ENCODE measurements around the gene TTC32. TPM values are rescaled to one million over a fixed set of nuclear protein-coding genes. Genes with fewer than 3 reads are reported as not detected.

Gene TTC32
- total and polyA plus RNA-seq, 8 donors, result 3.2 to 24.3 (median 5.2) TPM

DNA sequence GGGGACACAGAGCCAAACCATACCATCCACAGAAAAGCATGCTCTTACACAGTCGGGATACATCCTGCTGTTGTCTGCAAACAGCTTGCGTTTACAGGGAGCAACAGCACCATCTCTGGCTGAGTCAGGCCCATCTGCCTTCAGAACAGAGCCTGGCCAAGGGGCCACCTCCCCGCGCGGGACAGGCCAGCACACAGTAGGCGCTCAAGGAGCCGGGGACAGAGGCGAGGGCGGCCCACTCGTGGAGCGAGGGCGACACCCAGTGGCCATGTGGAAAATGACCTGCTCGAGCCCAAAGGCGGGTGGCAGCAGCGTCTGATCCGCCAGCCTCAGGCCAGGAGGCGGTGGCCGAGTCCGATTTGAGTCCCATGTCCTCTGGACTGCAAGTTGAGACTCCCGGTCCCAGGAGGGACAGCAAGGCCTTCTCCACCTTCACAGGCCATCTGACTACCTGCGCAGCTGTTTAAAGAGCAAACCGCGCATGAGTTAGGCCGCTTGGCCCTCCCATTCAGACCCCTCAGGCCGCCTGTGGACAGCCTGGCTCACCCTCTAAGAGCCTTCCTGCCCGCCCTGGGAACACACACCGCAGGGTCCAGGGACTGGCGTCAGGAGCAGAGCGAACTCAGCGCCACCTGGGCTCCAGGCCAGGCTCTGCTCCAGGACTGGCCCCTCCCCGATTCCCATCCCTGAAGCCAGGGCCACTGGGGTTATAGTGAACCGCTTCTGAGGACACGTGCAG, 38.3 kb downstream of the TTC32 start:
- Histone ChIP-seq H3K36me3 (no peaks in the 10 kb centered on the region), H3K4me3 (peak overlapping the region in 1 of 4 donors; percentile 29), H3K4me1 (peaks cover 0 to 4% (median 0%) of the 10 kb centered on the region in 3 donors), H3K27me3 (no peaks in the 10 kb centered on the region), H3K9me3 (no peaks in the 10 kb centered on the region), H3K27ac (no peak overlapping the region)
- intact Hi-C loops (cut with DNase I), result loop anchor here in 2 of 3 donors (5.0 to 10.0 kb wide), 3 partner anchors 499 to 1339 kb away; no protein-coding TSS in a partner anchor
- 9 to 12% methylated on average over 33 of the region's 33 CpGs for WGBS, 2 donors
- DNase-seq (peak; percentile 37 to 91 (median 72)), ATAC-seq (peak; percentile 90 to 97 (median 94)), FAIRE-seq (no peak)
- TF ChIP-seq, protein P1, sequence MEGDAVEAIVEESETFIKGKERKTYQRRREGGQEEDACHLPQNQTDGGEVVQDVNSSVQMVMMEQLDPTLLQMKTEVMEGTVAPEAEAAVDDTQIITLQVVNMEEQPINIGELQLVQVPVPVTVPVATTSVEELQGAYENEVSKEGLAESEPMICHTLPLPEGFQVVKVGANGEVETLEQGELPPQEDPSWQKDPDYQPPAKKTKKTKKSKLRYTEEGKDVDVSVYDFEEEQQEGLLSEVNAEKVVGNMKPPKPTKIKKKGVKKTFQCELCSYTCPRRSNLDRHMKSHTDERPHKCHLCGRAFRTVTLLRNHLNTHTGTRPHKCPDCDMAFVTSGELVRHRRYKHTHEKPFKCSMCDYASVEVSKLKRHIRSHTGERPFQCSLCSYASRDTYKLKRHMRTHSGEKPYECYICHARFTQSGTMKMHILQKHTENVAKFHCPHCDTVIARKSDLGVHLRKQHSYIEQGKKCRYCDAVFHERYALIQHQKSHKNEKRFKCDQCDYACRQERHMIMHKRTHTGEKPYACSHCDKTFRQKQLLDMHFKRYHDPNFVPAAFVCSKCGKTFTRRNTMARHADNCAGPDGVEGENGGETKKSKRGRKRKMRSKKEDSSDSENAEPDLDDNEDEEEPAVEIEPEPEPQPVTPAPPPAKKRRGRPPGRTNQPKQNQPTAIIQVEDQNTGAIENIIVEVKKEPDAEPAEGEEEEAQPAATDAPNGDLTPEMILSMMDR (IDR thresholded peaks at IDR 0.05), result peak; percentile 91 to 96 (median 94)

DNA sequence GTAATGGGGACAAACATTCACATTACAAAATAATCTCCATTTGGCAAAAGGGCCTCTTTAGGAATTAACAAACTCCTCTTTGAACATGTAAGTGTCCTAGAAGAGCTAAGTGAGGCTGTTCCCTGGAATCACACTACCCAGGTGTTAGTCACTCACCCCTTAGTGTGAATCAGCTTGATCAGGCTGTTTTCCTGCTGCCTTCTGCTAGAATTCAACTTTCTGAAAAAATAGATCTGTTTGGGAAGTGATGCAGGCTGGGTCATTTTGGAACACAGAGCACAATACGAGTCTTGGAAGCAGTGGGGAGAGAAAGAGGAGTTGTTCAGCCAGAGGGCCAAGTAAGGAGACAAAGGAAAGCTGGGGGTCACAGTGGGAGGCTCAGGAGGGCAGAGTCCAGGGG, 40.0 kb downstream of the TTC32 start:
- intact Hi-C loops (cut with DNase I), result loop anchor here in 2 of 3 donors (5.0 to 10.0 kb wide), 3 partner anchors 497 to 1337 kb away; no protein-coding TSS in a partner anchor
- DNase-seq (no peak), FAIRE-seq (no peak), ATAC-seq (no peak)
- 71 to 89% methylated on average over 1 of the region's 1 CpG for WGBS, 2 donors
- TF ChIP-seq, protein P1 (IDR thresholded peaks at IDR 0.05), result no peak
- H3K9me3 ChIP-seq, result no peaks in the 10 kb centered on the region
- no peak overlapping the region for H3K27ac ChIP-seq
- peaks cover 0 to 4% (median 0%) of the 10 kb centered on the region in 3 donors for H3K4me1 ChIP-seq
- no peak overlapping the region for H3K4me3 ChIP-seq
- no peaks in the 10 kb centered on the region for H3K27me3 ChIP-seq
- H3K36me3 ChIP-seq, result no peaks in the 10 kb centered on the region

GRCh38 chr2:19860022-19860421, 41.8 kb downstream of the TTC32 start:
- H3K27me3 ChIP-seq, result no peaks in the 10 kb centered on the region
- H3K4me1 ChIP-seq, result peaks cover 0 to 4% (median 0%) of the 10 kb centered on the region in 3 donors
- FAIRE-seq, result no peak
- H3K9me3 ChIP-seq, result no peaks in the 10 kb centered on the region
- H3K36me3 ChIP-seq, result no peaks in the 10 kb centered on the region
- TF ChIP-seq, protein P1 (IDR thresholded peaks at IDR 0.05), result no peak
- H3K4me3 ChIP-seq, result no peak overlapping the region
- 79 to 81% methylated on average over 6 of the region's 6 CpGs for WGBS, 2 donors
- DNase-seq, result no peak
- intact Hi-C loops (cut with DNase I), result loop anchor here in 2 of 3 donors (5.0 to 10.0 kb wide), 3 partner anchors 495 to 1335 kb away; no protein-coding TSS in a partner anchor
- H3K27ac ChIP-seq, result no peak overlapping the region
- no peak for ATAC-seq

DNA sequence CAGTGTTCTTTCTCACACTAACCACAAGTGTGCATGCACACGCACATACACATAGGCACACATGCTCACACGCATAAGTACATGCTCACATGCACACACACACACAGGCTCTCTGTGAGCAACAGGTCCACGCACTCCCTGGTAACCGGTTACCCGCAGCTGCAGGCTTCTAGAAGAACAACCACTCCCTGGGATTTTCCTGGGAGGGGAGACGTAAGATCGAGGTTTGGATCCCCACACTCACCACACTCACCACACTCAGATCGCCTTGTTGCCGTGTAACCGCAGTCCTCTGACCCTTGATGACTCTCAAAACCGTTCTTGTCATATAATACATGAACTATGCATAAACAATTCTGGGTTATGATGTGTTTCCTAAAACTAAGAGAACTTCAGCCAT, 42.2 kb downstream of the TTC32 start:
- 82 to 86% methylated on average over 11 of the region's 11 CpGs for WGBS, 2 donors
- FAIRE-seq (no peak), DNase-seq (no peak), ATAC-seq (no peak)
- Histone ChIP-seq H3K4me3 (no peak overlapping the region), H3K36me3 (no peaks in the 10 kb centered on the region), H3K27ac (no peak overlapping the region), H3K27me3 (no peaks in the 10 kb centered on the region), H3K9me3 (no peaks in the 10 kb centered on the region), H3K4me1 (peaks cover 0 to 4% (median 0%) of the 10 kb centered on the region in 3 donors)
- intact Hi-C loops (cut with DNase I), result loop anchor here in 1 of 3 donors (10.0 kb wide), 1 partner anchor 1335 kb away; no protein-coding TSS in a partner anchor
- TF ChIP-seq, protein P1 (IDR thresholded peaks at IDR 0.05), result no peak

DNA sequence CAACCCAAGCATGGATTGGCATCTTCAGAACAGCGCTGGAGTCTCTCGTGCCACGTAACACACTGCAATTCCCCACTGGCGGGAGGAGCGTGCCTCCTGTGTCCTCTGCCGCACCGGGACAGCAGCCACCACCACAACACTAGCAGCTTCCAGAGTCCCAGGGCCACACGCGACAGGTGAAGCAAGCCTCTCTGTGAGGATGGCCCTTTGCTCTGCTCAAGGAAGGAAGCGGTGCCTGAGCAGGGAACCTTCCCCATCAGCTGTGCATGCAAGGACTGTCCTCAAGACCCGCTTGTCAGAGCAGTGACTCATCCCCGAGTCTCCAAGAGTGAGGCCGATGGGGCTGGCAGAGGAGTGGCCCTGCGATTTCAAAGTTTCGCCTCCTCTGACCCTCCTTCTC, 44.0 kb downstream of the TTC32 start:
- no peak for ATAC-seq
- no peak overlapping the region for H3K27ac ChIP-seq
- no peaks in the 10 kb centered on the region for H3K9me3 ChIP-seq
- H3K36me3 ChIP-seq, result no peaks in the 10 kb centered on the region
- H3K27me3 ChIP-seq, result no peaks in the 10 kb centered on the region
- no peaks in the 10 kb centered on the region for H3K4me1 ChIP-seq
- H3K4me3 ChIP-seq, result no peak overlapping the region
- TF ChIP-seq, protein P1 (IDR thresholded peaks at IDR 0.05), result no peak
- FAIRE-seq, result no peak
- WGBS, 2 donors, result 87 to 92% methylated on average over 15 of the region's 15 CpGs
- intact Hi-C loops (cut with DNase I), result loop anchor here in 1 of 3 donors (10.0 kb wide), 1 partner anchor 1333 kb away; no protein-coding TSS in a partner anchor
- DNase-seq, result no peak
